Colon (tissue), 2 donors: ENCODE results near the gene TRRAP.
"Not testable (repeated sequence)": the region's sequence is repeated elsewhere in the genome, so short reads cannot be mapped to it uniquely, and the experiment has no call there.

ENCODE experiments used
- FAIRE-seq: peaks from 2 replicates; lab custom pipeline; 2012; peaks lifted over from hg19 to GRCh38; lab: Jason Lieb, UNC
- donor health status: control.
- donor health status: control.

Gene TRRAP

DNA sequence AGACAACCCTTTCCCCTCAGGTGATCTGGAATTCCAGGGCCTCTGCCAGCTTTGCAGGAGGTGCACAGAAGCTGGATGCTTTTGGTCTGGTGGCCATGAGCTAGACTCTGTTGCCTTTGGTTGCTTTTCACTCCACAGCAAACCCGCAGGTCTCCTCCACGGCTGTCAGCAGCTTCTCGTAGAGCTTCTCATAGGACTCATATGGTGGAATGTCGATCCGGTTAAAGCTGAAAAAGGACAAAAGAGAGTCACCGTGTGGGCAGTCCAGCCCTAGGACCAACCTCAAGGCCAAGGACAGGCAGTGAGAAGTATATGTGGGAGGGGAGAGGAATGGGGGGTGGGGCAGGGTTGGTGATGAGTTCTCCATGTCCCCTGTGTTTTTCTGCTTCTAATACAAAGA is 152.1 kb downstream of the TRRAP start:
- no peak for FAIRE-seq

DNA sequence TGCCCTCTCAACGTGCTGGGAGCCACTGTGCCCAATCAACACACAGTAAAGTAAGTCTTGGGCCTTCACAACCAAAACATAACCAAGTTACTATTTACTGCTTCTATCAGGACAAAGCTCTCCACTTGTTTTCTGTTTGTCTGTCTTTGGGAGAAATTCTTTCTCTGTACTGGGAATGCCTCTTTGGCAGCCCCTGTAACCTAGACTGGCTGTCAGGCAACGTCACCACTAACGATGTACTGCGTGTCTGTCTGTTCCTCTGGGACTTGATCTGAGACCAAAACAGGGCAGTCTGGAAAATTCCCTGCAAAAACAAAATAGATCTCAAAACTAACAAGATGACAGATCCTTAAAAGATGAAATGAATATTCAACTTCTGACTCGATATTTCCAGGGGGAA is 152.6 kb downstream of the TRRAP start:
- FAIRE-seq, result no peak

DNA sequence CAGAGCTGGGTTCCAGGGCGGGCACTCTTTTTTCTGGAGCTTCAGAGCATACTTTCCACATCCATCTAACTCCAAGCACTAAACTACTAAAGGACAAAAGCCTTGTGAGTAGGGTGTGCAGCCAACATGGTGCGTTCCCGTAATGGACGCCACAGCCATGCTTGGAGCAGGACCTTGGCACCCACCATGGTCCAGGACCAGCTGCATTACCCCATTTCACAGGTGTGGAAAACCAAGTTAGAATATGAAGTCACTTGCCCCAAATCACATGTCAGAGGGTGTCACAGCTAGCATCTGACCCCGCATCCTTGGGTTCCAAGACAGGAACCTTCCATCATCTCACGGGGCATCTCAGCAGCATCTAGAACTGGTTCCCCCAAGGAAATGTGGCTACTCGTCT is 153.2 kb downstream of the TRRAP start:
- FAIRE-seq, result no peak

DNA sequence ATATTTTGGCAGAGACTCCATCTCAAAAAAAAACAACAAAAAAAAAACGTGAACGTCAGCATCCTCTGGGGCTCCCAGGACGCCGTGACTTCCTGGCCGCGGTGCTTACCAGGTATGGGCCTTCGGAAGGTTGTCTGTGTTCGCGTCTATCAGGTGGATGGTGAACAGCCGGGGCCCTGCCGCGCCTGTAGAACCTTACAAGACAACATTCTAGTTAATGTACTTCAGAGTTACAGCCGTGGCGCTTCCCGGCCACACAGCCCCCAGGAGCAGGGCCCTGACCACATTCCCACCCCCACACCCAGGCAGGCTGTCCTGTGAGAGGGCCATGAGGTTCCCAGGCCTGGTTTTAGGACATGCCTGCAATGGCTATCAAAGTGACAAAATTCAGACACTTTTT is 154.6 kb downstream of the TRRAP start:
- no peak for FAIRE-seq

DNA sequence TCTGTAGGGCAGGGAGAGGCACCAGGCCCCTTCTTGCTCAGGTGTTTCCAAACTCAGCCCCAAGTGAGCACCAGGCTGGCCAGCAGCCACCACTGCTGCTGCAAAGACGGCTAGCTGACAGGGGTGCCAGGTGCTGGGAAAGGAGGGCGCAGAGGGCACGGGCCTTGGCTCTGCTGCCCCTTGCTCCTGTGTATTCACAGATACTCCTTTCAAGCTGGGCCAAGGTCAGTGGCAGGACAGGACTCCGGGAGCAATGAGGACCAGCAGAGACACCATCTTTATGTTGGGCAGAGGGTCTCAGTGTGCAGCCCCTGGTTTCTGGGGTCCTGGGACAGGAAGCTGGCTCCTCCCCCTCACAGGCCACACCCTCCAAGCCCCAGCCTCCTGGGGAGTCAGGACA is 155.4 kb downstream of the TRRAP start:
- FAIRE-seq, result no peak

DNA sequence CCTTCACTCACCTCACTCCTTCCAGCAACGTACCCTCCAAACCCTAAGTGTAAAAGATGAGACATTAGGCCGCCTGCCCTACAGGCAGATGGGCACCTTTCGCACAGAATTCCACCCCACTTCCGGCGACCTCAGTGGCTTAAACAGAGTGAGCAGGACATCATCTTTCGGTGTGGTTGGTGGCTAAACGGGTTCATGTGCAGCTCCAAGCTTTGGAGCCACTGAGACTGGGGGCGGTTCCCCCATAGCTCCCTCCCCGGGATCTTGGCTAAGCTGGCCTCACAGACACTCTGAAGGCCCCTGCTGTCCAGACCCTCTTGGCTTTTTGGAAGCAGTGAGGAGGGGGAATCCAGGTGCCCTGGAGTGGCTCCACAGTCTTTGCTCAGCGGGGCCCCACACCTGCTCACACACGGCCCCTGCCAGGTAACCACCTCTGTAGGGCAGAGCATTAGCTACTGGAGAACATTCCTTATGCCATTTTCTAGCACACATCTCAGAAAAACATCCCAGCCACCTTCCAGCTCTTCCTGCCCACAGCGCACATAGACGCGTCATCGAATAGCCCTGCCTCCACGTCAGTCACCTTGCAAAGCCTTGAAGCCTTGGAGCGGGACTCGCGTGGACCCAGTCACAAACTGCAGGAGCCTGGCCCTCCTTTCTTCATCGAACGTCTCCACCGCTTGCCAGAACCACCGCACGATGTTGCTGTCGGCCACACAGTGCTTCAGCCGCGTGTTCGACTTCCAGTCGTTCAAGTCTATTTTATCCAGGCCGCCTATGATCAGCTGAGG is 156.8 kb downstream of the TRRAP start:
- FAIRE-seq, result no peak

DNA sequence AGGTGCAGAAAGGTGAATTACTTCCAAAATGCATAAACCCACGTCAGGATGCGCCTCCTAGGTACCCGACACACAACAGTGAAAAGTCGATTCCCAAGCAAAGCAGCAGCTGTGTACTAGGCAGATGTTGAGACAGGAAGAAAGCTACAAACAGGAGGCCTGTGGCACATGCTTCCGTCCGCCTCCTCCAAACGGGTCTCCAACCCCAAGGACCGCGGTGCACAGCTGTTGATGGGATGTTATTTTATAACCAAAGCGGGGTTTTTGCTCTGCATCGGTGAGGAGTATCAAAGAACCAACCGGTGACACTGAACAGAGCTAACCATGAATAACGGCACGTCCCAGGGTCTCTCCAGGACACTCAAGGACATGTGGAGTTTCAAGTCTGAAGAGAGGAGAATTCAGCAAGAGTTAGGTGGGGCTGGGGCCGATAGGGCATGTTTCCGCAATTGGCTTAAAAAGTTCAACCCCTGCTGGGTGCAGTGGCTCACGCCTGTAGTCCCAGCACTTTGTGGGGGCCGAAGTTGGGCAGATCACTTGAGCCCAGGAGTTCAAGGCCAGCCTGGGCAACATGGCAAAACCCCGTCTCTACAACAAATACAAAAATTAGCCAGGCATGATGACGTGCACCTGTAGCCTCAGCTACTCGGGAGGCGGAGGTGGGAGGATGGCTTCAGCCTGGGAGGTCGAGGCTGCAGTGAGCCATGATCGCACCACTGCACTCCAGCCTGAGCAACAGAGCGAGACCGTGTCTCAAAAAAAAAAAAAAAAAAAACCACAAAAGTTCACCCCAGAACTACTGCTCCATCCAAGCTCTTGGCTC is 157.6 kb downstream of the TRRAP start:
- no peak for FAIRE-seq

DNA sequence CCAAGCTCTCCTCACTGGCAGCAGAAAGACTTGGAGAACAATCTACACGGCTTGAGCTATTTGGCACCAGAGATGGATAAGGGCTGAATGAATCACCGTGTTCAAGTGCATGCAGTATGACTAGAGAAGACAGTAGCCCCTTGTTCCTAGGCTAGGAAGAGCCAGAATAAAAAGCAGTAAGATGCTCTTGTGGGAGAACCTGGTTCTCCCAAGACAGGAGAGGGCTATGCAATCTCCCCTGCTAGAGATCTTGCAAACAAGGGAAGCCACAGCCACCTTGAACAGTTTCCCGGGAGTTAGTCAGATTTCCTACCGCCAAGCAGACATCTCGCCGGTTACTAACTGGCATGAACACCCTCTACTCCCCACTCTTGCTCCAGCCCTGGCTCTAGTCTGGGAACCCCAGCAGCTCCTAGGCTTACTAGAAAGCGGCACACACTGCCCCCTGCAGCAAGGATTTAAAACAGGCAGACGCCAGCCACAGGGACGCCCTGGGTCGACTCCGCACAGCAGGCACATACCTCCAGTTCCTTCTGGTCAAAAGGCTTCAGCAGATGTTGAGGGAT is 158.3 kb downstream of the TRRAP start:
- no peak for FAIRE-seq

DNA sequence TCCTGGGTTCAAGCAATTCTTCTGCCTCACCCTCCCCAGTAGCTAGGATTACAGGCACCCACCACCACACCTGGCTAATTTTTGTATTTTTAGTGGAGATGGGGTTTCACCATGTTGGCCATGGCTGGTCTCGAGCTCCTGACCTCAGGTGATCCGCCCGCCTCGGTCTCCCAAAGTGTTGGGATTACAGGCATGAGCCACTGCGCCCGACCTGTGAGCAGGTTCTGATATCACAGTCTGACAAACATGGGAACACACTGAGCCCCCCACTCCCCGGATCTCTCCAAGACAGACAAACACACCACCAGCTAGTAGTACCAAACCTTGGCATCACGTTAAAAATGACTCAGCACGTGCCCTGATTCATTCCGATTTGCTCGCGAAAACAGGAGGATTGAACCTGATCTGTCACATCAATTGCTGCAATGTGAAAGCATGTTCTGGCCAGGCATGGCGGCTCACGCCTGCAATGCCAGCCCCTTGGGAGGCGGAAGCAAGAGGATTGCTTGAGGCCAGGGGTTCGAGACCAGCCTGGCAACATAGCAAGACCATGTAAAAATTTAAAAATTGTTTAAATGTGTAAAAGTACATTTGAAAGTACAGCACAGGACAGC is 159.1 kb downstream of the TRRAP start:
- FAIRE-seq, result no peak

DNA sequence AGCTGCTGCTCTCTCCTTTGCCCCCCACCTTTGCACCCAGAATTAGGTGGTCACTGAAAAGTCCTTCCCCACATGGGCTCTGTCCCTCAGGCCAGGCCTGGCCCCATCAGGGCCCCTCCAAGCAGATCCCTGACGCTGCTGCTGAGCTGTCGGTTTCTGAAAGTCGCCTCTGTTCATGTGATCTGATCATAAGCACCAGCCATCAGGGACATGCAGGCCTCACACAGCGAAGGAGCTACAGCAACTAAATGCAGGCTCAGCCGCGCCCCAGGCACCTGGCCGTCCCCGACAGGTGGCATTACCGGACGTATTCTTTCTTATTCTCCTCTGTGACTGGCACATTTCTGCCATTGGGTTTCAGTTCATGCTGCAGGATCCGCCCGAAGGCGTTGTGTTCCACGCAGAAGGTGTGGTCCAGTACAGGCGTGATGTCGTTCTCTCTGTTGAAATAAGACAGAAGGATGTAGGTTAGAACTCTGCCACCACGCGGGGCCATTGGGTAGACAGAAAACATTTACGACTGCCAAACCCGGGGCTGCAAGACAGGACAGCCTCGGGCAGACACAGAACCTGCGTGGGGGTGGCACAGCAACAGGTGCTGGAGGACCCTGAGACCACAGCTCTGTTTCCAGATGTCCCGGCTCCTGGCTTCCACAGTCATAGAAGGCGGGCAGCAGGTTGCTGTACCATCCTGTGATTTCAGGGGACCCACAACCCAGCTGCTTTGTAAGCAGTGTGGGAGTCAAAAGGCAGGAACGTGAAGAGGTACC is 159.9 kb downstream of the TRRAP start:
- no peak for FAIRE-seq

DNA sequence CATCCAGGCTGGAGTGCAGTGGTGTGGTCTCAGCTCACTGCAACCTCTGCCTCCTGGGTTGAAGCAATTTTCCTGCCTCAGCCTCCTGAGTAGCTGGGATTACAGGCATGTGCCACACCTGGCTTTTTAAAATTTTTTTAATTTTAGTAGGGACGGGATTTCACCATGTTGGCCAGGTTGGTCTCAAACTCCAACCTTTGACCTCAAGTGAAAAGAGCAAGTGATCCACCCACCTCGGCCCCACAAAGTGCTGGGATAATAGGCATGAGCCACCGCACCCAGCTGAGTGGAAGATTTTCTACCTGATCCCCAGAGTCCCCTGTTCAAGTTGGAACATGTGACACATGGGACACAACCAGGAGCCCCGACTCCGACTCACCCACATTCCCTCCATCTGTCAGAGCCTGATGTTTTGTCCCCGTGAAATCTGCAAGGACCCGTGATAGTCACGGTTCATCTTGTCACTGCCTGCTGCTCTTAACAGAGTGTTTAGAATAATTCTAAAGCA is 161.1 kb downstream of the TRRAP start:
- FAIRE-seq, result no peak

DNA sequence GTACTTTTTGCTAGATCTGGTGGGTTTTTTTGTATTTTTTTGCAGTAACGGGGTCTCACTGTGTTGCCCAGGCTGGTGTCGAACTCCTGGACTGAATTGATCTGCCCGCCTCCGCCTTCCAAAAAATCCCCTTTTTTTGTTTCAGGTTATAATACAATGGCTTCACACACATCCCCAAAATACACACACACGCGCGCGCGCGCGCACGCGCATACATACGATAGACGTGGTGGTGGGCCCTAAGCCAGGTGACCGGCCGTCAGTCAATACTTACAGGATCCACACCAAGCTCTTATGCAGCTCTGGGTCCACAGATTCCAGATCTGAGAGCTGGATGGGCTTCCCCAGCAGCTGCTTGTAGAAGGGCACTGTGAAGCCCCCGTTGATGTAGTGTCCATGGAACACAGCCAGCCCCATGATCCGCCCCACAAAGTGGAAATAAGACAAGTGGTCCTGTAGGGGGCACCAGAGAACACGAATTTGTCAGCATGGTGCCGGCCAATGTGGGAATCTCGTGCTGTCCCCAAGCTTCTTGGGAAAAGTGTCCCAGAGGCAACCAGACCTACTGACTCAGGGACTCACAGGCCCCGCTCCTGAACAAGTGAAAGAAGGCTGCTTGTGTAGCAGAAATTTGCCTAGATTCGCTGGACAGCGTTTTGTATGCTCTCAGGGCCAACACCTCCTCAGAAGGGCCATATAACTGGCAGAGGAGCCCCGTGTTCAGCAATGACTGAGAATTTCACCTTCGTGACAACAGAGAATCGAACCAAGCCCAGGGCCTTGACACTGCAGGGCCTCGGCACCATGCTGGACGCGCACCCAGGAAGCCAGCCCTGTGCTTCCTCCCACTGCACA is 162.0 kb downstream of the TRRAP start:
- no peak for FAIRE-seq

DNA sequence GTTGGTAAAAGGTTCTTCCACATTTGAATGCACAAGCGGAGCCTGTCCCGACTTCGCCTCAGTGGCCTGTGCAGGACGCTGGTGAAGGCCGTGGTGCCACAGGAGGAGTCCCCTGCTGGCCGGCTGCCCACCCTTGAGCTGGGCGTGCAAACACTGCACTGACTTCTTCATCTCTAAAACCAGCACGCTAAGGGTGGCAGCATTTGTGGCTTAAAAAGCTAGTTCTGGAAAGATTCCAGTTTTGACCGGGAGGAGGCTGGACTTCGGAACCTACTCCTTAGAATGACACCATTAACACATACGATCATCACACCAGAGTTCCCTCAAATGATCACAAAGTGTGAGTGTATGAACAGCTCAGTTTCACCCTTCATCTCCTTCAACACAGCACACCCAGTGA is 163.2 kb downstream of the TRRAP start:
- no peak for FAIRE-seq

DNA sequence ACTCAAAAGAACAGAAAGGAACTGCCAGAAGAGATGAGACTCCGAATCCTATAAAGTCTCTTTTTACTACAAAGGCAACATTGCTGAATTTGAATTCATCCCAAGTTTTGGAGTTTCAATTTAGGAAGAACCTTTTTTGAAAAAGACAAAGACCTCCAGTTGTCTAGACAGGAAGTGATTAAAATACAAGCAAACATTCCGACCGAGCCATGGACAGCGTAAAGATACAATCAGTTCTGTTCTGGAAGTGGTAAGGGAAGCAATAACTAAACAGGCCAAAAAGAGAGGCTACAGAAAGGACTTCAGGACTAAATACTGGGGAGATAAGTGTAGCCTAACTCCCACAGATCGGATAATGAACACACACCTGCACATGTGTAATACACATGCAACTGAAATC is 164.6 kb downstream of the TRRAP start:
- FAIRE-seq, result no peak

DNA sequence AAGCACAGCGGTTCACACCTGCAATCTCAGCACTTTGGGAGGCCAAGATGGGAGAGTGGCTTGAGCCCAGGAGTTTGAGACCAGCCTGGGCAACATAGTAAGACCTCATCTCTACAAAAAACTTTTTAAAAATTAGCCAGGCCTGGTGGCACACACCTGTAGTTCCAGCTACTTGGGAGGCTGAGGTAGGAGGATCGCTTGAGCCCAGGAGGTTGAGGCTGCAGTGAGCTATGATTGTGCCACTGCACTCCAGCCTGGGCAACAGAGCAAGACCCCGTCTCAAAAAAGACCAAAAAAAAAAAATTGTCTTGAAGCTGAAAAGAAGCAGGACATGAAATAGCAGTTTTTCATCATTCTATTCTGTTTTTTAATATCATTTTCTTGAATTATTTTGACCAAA is 166.5 kb downstream of the TRRAP start:
- not testable (repeated sequence) for FAIRE-seq

DNA sequence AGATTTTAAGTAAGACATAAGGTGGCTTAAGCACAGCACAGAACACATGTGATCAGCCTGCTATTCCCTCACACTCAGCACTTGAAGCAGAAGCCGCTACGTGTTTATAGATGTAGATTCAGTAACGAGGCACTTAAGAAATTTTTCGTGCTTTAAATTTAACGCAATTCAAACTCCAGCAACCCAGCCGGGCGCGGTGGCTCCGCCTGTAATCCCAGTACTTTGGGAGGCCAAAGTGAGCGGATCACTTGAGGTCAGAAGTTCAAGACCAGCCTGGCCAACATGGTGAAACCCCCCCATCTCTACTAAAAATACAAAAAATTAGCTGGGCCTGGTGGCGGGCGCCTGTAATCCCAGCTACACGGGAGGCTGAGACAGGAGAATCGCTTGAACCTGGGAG is 167.9 kb downstream of the TRRAP start:
- FAIRE-seq, result not testable (repeated sequence)

DNA sequence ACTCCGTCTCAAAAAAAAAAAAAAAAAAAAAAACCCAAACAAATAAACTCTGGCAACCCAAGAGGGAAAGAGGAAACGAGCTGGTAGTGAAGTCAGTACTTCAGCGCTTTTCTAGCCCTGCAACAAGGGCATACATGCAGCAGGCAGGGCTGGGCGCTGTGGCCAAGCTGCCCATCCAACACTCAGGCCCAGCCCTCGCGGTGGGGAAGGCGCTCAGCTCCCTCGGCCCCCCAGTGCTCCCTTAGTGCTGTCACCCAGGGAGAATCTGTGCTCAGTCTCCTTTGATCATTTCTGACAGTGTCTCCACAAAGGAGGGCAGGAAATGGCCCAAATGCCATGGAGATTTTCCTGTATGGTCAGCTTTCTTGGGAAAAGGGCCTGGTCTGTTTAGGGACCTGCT is 168.4 kb downstream of the TRRAP start:
- no peak for FAIRE-seq

DNA sequence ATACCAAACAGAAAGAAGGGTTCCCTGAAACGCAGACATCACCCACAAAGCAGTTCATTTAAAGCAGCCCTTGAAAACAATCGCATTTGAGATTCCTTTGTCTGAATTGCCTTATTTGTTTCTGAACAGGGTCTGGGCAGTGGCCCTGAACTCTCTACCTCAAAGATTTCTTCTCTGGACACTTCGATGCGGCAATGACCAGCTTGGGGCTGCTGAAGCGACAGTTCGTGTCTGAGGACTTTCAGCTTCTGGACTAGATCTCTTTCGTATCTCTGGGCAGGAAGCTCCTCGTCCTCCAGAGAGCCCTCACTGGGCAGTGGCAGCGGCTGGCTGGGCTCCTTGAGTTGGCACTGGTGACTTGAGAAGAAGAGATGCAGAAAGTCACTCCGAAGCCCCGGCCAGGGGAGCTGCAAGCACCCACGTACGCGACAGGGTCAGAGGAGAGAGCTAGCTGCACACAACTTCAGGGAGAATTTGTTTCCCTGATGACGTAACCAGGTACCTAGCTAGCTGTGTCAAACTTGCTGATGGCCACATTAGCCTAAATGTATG is 169.3 kb downstream of the TRRAP start:
- FAIRE-seq, result no peak

DNA sequence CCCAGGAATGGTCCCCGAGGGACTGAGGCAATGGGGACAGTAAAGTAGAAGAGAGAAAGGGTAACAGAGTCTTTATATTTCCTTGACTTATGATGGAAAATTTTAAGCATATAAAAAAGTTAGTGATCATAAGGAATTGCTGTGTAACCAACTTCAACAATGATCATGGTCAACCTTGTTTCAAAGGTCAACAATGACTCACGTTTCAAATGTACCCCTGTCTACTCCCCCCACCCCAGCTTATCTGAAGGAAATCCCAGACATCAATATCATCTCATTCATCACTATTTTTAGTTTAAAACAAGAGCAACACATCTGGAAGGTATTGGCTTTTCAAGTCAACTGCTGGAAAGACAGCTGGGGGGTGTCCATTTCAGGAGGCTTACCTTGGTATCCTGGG is 172.6 kb downstream of the TRRAP start:
- FAIRE-seq, result no peak

DNA sequence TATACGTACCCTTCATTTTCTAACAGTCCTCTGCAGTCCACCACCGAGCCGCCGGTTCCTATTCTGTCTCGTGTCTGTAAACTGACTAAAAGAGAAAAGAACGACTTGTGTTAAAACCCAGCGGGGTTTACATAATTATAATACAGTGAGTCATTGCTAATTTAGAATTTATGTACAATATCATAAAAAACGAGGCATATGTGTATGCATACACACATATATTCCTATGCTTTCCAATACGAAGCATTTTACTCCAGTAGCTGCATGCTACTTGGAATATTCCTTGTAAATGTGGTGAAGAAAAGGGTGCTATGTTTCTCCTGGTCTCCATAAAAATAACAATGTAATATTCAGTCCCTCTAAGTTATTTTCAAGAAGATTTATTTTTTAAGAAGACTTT is 176.4 kb downstream of the TRRAP start:
- FAIRE-seq, result no peak
